HG02642 (cell line): ENCODE measurements around the gene ANXA7.
A peak's percentile ranks its signal among the peaks of the same experiment; 100 is the strongest.

Experiments
- ATAC-seq: cut with Tn5 transposase; IDR thresholded peaks from one replicate; pipeline ENCODE4 v1.9.1; 2021; ENCODE audit warnings: mild to moderate bottlenecking; ENCODE audit not compliant: unreplicated experiment, poor library complexity

The ANXA7 gene

DNA sequence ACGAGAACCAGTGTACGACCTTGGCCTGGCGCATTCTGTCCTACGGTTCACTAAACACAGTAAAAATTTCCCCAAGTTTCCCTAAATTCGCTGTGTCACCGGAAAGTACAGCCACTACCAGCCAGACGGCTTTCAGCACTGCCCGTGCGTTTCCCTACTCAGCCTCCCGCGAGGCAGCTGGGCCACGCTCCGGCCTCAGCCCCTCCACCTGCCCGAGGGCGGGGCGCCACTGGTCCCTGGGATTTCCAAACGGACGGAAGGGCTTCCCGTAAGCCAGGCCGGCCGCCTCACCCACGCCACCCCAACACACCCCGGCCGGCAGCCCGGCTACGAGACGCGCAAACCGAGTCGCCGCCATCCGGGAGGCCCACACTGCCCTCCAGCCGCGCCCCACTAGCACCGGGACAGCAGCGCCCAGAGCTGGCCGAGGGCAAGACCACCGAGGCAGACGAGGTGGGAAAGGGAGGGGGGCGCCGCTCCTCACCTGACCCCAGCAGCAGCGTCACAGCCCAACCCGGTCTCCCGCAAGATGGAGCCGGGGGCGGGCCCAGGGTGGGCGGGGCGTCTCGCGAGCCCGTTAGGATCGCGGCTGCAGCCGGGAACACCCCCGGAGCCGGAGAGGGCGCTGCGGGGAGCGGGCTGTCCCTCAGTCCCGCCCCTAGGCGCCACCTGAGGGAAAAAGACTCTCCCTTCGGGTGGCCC is at the start of gene ANXA7:
Gene ANXA7 (minus strand): TSS at position 531 of the 702 bp plus-strand sequence. CDS start 13,202 bp downstream, outside the sequence.
- peak; percentile 94 for ATAC-seq

DNA sequence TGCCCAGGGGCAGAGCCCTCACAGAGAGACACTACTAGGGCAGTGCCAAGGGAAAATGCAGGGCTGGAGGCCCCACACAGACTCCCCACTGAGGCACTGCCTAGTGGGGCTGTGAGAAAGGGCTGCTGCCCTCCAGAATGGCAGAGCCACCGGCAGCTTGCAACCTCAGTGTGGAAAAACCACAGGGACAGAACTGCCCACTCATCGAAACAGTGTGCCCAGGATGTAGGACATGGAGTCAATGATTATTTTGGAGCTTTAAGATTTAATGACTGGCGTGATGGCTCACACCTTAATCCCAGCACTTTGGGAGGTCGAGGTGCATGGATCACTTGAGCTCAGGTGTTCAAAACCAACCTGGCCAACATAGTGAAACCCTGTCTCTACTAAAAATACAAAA is 47.0 kb upstream of the ANXA7 start:
- ATAC-seq, result no peak

DNA sequence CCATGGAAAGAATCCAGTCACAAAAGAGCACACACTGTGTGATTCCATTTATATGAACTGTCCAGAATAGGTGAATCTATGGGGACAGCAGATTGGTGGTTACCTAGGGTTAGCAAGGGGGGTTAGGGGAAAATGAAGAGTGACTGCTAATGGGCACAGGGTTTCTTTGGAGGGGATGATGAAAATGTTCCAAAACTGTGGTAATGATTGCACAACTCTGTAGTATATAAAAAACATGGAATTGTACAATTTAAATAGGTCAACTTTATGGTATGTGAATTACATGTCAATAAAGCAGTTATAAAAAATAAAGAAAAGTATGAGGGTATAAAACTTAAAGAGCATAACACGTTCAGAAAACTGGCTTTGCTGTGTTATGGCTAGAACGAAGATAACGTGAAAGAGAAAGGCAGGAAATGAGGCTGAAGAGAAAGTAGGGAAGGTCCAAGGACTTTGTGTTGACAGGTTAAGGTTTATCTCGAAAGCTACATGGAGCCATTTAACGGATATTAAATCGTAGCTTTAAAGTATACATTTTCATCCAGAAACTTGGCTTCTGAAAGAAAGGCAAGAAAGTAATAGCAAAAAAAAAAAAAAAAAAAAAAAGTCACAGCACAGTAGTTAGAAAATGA is 45.9 kb upstream of the ANXA7 start:
- ATAC-seq, result no peak

DNA sequence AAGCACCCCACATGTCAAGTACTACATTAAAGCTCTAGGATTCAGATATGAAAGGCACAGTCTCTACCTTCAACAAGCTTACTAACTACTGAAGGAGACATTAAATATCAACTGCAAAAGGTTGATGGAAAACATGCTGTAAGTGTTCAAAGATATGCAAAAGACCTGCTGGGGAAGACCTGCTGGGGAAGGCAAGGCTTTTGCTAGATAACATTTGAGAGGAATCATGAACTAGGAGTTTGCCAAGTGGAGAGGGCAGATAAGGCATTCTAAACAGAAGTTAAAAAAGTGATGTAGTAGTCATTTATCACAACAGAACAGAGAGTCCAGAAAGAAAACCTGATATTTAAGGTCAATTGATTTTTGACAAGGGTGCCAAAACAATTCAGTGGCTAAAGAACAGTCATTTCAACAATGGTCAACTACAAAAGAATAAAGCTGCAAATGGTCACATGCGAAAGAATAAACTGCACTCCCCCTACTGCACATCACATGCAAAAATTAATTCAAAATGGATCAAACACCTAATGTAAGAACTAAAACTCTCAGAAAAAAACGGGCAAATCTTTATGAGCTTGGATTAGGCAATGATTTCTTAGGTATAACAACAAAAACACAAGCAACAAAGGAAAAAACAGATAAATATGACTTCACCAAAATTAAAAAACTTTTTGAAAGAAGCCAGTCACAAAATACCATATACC is 42.5 kb upstream of the ANXA7 start:
- ATAC-seq, result no peak

DNA sequence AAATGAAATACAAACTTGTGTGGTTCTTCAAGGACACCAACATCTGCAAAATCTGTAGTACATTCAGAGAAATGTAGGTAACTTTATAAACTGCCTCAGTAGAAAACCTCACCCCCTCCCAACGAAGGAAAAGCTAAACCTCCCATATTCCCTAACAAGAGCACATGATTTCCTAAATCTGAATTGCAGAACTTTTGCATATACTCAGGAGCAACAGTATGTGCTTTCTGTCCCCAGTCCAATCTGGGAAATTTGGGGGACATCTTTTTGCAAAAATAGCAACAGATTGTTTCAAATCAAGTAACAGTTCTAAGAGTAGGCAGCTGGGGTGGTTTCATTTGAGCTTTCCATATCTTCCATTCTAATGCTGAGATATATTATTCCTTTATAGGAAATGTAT is 35.3 kb upstream of the ANXA7 start:
- ATAC-seq, result no peak

DNA sequence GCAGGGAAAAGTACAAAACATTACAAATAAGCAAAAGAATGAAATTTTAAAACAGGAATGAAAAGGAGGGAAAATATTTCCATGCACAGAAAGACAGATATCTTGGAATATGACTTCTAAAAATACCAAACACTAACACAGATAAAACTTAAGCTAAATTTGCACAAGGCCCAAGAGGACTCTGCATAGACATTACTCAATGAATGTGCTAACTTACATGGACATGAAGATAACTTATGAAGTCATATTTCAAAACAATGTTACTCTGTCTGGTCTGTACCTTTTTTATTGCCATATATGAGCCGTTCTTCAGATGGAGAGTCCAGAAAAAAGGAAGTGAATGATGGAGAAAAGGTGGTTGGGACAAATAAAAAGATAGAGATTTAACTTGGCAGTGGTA is 34.5 kb upstream of the ANXA7 start:
- ATAC-seq, result no peak

DNA sequence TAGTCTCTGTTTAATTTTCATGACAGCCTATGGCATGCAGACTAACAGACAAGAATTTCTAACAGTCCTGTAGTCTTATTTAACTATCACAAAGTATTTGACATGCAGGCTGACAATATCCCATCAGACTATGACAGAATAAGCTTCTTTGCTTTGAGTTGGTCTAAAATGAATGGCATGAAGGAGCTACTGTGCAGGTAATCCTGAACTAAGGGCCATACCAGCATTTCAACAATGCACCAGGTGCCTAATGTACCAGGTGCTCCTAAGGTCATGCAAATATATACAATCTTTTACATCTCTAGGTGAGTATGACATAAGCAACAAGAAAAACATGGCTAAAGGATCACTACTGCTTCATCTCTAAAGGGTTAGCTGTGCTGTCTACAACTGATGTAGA is 33.1 kb upstream of the ANXA7 start:
- no peak for ATAC-seq

DNA sequence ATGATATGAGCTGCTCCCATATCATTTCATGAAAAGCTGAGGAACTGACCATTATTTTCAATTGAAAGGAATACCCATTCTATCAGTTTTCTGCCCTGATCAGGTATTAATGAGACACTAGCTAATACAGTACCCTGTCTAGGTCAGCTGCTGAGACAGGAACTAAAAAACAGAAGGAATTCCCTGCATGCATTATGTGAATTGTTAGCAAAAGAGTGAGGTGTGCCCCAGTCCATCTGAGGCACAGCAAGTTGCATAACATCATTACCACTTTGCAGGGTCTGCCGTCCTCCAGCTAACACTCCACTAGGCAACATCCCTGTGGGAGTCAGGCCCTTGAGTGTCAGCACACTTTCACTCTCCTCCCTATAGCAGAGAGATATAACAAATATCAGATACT is 30.6 kb upstream of the ANXA7 start:
- ATAC-seq, result no peak

DNA sequence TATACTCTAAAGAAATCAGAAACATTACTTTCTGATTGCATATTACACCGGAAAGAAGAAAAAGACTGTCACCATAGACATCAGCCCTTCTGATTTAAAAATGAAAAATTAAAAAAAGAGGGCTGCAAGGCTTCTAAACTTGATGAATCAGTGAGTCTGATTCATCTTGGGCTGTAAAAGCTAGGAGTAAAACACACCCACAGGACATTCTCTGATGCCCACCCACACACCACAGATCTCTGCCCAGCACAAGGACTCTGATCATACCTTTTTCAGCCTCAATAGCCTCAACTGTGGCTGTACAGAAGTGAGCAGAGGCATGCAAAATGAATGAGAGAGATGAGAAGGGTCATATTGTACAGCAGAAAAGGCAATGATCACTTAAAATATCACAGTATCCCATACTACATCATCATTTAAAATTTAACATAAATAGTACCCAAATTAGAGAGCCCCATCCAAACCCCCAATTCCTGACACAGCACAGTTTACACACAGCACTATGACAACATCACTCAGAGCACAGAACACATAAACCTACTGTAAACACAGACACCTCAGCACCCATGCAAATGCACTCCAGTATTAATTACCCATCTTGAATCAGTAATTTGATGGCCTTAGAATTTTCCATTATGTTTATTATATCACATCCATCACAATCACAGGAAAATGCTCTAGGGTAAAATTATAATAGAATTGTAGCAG is 25.9 kb upstream of the ANXA7 start:
- no peak for ATAC-seq

DNA sequence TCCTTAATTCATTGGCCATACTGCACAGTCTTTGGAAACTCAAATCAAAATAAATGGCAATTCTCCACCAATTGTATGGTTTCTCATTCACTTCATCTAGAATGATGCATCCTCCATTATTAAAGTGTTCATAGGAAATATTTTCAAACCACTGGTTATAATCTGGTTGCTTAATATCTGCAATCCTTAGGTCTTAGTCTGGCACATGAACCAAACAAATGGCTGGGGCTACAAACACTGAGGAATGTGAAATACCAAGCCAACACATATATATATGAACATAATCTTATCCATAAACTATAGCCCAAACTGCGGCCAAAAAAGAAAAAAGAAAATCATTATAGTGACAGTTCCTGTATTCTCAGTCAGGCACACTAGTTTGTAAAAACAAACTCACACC is 25.2 kb upstream of the ANXA7 start:
- no peak for ATAC-seq

DNA sequence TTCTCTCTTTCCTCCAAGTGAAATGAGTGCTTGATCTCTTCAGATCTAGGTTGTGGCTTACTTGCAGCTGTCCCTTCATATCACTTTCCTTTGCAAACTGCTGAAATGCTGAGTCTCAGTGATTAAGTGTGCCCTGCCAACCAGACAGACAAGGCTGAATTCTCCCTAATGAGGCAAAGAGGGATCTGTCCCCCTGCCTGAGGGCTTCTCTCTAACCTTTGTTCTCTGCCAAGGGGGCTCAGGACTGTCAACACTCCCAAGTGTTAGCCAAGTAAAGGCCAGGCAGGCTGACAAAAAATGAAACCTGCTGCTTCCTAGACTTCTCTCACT is 19.6 kb upstream of the ANXA7 start, which contains the start of gene MSS51:
Gene MSS51 (minus strand): TSS at position 24 of the 330 bp plus-strand sequence. CDS start 5,277 bp downstream, outside the sequence.
- no peak for ATAC-seq

DNA sequence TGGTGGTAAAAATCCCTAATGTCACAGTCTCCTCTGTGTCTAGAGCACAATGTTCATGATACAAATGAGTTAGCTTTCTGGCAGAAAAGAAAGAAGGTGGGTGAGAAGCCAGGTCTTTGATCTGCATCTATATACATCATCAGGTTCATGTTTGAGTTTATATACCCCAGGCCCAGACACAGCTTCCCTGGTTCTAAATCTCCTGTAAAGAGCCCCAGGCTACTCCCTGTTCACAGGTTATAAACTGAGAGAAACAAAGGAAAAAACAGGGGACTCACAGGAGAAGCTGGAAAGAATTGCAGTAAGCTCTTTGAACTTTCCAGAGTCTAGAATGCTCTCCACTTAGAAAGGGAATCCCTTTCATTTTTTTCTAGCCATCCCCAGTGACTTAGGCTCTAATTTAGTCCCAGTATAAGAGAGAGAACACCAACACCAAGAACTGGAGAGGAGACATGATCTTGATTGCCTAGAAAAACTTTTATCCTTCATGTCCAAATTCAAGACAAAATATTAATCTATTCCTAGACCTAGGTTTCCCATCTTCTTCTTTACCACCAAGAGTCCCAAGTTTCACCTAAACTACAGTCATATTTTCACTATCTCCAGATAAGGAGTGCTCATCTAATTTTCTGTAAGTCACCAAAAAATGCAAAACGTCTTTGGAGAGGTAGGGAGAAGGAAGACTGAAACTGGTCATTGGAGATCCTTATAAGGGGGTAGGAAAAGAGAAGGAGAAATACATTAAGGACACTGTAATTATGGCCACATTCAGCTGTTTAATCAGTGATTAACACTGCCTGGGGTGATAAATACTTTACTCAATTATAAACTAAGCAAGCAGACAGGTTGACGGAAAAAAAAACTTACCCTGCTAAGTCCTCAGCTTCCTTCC is 19.0 kb upstream of the ANXA7 start:
- ATAC-seq, result no peak

DNA sequence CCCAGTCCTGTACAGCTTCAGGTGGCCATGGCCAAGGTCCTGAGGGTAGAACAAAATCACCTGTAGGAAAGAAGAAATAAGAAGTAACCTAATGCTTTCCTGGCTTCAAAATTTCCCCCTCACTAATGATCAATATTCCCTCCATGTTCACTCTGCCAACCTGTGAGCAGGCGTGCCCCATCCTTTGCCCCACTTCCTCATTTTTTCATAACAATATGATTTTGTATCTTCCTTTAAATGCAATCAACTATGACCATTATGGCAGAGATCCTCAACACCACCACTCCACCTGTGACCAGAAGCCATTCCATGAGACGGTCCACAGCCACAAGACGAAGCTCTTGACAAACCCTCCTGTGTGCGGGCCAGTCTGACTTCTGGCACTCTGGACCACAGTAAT is 12.5 kb upstream of the ANXA7 start:
- no peak for ATAC-seq

DNA sequence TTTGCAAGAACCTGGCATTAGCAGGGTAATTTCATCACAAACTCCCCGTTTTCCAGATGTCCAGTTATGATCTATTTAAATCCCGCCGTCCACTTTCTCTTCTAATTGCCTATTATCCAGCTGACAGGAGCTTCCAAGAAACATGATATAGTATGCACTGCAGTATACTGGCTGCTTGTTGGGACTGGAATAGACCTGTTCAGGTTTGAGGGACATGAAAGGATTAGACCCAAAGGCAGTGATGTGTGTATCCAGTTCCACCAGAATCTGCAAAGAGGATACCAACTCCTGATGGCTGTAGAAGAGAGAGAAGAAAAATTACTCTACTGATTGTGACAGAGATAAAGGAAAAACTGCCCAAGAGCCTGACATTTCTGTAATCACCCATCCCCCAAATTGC is 10.6 kb upstream of the ANXA7 start:
- no peak for ATAC-seq

DNA sequence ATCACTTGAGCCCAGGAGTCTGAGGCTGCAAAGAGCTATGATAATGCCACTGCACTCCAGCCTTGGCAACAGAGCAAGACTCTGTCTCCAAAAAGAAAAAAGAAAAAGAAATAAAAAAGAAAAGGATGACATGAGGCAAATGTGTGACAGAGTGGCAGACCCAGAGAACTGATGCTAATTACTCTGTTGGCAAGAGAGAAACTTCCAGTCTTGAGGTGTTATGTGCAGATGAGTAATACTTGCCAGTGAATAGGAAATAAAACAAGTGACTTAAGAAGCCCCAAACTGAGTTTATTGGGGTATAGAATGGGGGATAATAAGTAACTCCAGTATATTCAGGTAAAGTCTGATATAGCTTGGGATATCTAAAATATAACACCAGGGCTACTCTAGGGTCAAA is 9.5 kb upstream of the ANXA7 start:
- ATAC-seq, result no peak

DNA sequence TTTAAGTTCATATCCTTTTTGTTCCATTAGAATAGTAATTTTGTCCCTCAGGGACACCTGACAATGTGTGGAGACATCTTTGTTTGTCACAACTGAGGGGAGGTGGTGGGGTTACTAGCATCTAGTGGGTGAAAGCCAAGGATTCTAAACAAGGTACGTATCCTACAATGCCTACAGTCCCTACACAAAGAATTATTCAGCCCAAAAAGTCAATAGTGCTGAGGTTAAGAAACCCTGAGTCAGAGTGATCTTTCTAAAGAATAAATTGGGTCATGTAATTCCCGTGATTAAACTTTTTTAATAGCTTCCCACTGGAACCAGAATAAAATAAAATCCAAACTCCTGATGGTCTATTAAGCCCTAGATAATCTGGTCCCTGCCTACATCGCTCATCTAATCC is 2.7 kb upstream of the ANXA7 start:
- ATAC-seq, result no peak

DNA sequence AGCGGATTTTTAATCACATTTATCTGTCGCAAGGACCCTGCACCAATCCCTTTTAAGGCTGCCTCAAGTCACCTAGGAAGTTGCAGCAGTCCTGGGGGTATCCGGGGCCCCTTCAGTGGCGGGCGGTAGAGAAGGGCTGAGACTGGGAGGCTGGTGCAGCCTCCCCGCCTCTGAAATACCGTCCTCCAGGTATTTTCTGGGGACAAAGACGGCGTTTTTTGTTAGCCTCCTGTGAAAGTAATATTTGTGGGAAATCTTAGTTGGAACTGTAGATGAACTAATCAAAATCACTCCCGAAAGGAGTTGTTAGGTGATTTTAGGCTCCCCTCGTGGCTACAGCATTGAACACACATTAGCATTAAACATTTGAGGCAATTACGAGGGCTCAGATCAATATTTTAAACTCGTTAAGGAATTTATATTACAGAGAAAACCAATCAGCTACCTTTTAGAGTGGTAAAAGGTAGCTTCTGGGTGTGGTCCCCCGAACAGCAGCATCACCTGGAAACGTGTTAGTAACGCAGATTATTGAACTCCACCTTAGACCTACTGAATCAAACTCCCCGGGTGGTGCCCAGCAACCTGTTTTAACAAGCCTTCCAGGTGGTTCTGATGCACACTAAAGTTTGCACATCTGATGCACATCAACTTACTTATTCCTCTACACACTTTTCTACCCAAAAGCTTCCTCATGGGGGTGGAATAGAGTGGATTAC is 530 bp upstream of the ANXA7 start:
- peak; percentile 27 for ATAC-seq

DNA sequence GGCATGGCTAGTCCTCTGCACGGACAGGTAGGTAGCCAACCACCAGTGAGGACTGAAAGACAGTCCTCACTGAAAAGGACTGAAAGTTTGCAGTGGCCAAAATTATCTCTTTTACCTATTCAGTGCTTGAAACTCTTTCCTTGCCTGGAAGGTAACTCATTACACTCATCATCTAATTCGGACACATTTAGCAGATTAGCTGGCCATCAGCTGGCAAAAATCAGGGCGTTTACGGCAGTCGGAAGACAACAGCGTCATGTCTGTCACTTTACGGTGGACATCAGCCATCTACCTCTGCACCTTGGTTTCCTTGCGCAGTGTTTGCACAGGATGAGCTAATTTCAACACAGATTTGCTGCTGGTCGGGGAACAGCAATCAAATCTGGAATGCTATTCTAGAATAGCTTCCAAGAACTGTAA is 740 bp downstream of the ANXA7 start:
- peak; percentile 20 for ATAC-seq

DNA sequence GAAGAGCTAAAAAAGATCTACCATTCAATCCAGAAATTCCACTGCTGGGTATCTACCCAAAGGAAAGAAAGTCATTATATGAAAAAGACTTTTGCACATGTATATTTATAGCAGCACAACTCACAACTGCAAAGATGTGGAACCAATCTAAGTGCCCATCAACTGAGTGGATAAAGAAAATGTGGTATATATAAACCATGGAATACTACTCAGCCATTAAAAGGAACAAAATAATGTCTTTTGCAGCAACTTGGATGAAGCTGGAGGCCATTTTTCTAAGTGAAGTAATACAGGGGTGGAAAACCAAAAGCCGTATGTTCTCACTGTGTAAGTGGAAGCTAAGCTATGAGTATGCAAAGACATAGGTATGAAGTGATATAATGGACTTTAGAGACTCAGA is 3.0 kb downstream of the ANXA7 start:
- ATAC-seq, result no peak
